ENCODE results near the gene RARB.

Gene RARB

GRCh38 chr3:25463836-25464418 lies 35.9 kb downstream of the RARB start:
- DNase-seq (ENCODE audit: low read depth, low spot score), result no peak
- Histone ChIP-seq H3K9me3 (ENCODE audit: low read depth, low read length) (no peaks in the 10 kb centered on the region), H3K9ac (ENCODE audit: insufficient read length) (no peak overlapping the region), H3K36me3 (ENCODE audit: insufficient read depth, low read length) (no peaks in the 10 kb centered on the region), H3K27ac (no peak overlapping the region), H3K4me3 (no peak overlapping the region)
- TF ChIP-seq POLR2AphosphoS5 (IDR thresholded peaks at IDR 0.05; ENCODE audit: borderline replicate concordance, low read depth, low read length) (no peak), EZH2 (IDR thresholded peaks at IDR 0.05) (no peak), FOXP2 (optimal IDR thresholded peaks at IDR 0.05; ENCODE audit: control extremely low read depth, extremely low read length, insufficient read depth) (no peak)

DNA sequence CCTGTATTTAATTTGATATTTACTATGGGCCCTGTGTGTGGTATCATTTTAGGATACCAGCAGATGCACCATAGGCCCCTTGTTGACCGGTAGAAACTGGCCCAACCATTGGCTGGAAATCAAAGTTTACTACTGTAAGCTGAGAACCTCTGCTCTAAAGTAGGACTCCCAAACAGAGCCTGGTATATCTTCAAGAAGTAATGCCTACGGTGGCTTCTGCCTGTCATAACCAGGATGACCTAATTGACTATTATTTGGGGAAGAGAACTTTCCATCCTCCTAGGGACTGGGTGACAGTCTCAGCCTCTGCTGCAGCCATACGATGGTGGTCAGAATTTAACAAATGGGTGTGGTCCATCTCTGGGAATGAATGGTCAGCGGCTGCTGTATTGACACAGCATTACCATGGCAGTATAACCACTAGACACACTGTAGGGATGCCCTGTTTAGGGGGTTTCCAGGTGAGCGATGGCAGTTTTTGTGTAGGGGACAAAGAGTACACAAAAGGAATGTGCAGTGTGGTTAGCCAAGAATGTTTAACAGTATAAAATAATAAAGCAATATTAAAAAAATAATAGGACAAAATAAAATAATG lies 37.3 kb downstream of the RARB start:
- TF ChIP-seq EZH2 (IDR thresholded peaks at IDR 0.05) (no peak), POLR2AphosphoS5 (IDR thresholded peaks at IDR 0.05; ENCODE audit: borderline replicate concordance, low read depth, low read length) (no peak)
- Histone ChIP-seq H3K9ac (ENCODE audit: insufficient read length) (no peak overlapping the region), H3K9me3 (ENCODE audit: low read depth, low read length) (no peaks in the 10 kb centered on the region), H3K27ac (no peak overlapping the region), H3K36me3 (ENCODE audit: insufficient read depth, low read length) (no peaks in the 10 kb centered on the region), H3K4me3 (no peak overlapping the region)
- no peak for DNase-seq (ENCODE audit: low read depth, low spot score)

DNA sequence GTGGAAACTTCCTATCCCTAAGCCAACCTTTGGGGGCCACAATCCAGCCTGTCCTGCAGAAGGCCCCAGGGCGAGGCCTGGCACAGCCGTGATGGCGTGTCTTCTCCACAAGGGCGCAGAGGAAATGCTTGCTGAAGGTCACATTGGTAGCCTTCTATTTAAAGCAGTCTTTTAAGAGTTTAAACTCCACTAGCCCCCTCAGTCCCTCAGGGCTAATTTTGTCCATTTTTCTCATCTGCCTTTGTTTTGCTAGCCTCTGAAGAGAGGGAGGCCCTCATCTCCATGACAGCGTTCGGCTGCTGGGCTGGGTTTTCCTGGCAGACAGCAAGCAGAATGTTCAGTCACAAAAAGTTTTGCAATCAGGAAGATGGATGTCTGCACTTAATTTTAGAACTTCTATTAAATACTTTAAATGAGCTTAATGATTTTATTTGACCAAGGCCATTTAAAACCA lies 40.8 kb downstream of the RARB start:
- no peak for DNase-seq (ENCODE audit: low read depth, low spot score)
- no peaks in the 10 kb centered on the region for H3K36me3 ChIP-seq (ENCODE audit: insufficient read depth, low read length)
- H3K4me3 ChIP-seq, result no peak overlapping the region
- TF ChIP-seq FOXP2 (optimal IDR thresholded peaks at IDR 0.05; ENCODE audit: control extremely low read depth, extremely low read length, insufficient read depth), result no peak
- no peak for TF ChIP-seq EZH2 (IDR thresholded peaks at IDR 0.05)
- no peak for TF ChIP-seq POLR2AphosphoS5 (IDR thresholded peaks at IDR 0.05; ENCODE audit: borderline replicate concordance, low read depth, low read length)
- no peak overlapping the region for H3K9ac ChIP-seq (ENCODE audit: insufficient read length)
- no peak overlapping the region for H3K27ac ChIP-seq
- no peaks in the 10 kb centered on the region for H3K9me3 ChIP-seq (ENCODE audit: low read depth, low read length)

- TF ChIP-seq POLR2AphosphoS5 (IDR thresholded peaks at IDR 0.05; ENCODE audit: borderline replicate concordance, low read depth, low read length), result no peak
- no peak for TF ChIP-seq EZH2 (IDR thresholded peaks at IDR 0.05)
- TF ChIP-seq FOXP2 (optimal IDR thresholded peaks at IDR 0.05; ENCODE audit: control extremely low read depth, extremely low read length, insufficient read depth), result no peak
- no peaks in the 10 kb centered on the region for H3K36me3 ChIP-seq (ENCODE audit: insufficient read depth, low read length)
Observed at GRCh38 chr3:25469558-25469957, 41.5 kb downstream of the RARB start.

GRCh38 chr3:25471081-25471768 lies 43.2 kb downstream of the RARB start:
- no peak for TF ChIP-seq POLR2AphosphoS5 (IDR thresholded peaks at IDR 0.05; ENCODE audit: borderline replicate concordance, low read depth, low read length)
- TF ChIP-seq FOXP2 (optimal IDR thresholded peaks at IDR 0.05; ENCODE audit: control extremely low read depth, extremely low read length, insufficient read depth), result no peak
- no peak for TF ChIP-seq EZH2 (IDR thresholded peaks at IDR 0.05)
- Histone ChIP-seq H3K36me3 (ENCODE audit: insufficient read depth, low read length) (no peaks in the 10 kb centered on the region), H3K27ac (peak overlapping the region; percentile 89), H3K9ac (ENCODE audit: insufficient read length) (peak overlapping the region; percentile 45), H3K9me3 (ENCODE audit: low read depth, low read length) (no peaks in the 10 kb centered on the region), H3K4me3 (peak overlapping the region; percentile 68)
- peak; percentile 22 for DNase-seq (ENCODE audit: low read depth, low spot score)

More at GRCh38 chr3:25469558-25469957, 41.5 kb downstream of the RARB start:
- peak overlapping the region; percentile 19; the same call in 1 of the 2 replicates for H3K27ac ChIP-seq
- H3K9ac ChIP-seq (ENCODE audit: insufficient read length), result no peak overlapping the region
- no peak for DNase-seq (ENCODE audit: low read depth, low spot score)
- no peaks in the 10 kb centered on the region for H3K9me3 ChIP-seq (ENCODE audit: low read depth, low read length)
- no peak overlapping the region for H3K4me3 ChIP-seq

GRCh38 chr3:25472153-25472552 lies 44.1 kb downstream of the RARB start:
- peak overlapping the region; percentile 89; the same call in 1 of the 2 replicates for H3K27ac ChIP-seq
- TF ChIP-seq FOXP2 (optimal IDR thresholded peaks at IDR 0.05; ENCODE audit: control extremely low read depth, extremely low read length, insufficient read depth) (no peak), POLR2AphosphoS5 (IDR thresholded peaks at IDR 0.05; ENCODE audit: borderline replicate concordance, low read depth, low read length) (no peak), EZH2 (IDR thresholded peaks at IDR 0.05) (no peak)

DNA sequence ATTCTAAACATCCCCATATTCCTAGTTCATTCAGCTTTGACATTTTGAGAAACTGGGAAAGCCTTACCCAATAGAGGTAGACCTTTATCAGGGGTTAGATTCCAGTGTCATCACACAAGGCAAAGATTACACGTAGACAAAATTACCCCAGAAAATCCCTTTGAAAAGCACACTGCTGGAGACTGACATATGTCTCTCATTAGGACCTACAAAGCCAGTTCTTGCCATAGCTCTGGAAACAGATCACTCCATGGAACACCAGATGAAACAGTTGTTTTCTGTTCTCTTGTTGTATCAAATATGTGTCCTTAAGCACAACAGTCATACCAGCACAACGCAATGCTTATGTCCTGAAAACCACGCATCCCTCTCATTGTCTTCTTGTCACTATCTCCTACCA lies 44.7 kb downstream of the RARB start:
- no peaks in the 10 kb centered on the region for H3K9me3 ChIP-seq (ENCODE audit: low read depth, low read length)
- TF ChIP-seq EZH2 (IDR thresholded peaks at IDR 0.05) (no peak), POLR2AphosphoS5 (IDR thresholded peaks at IDR 0.05; ENCODE audit: borderline replicate concordance, low read depth, low read length) (no peak), FOXP2 (optimal IDR thresholded peaks at IDR 0.05; ENCODE audit: control extremely low read depth, extremely low read length, insufficient read depth) (no peak)
- H3K27ac ChIP-seq, result no peak overlapping the region
- no peak overlapping the region for H3K9ac ChIP-seq (ENCODE audit: insufficient read length)
- no peaks in the 10 kb centered on the region for H3K36me3 ChIP-seq (ENCODE audit: insufficient read depth, low read length)
- no peak overlapping the region for H3K4me3 ChIP-seq
- no peak for DNase-seq (ENCODE audit: low read depth, low spot score)

More at GRCh38 chr3:25472153-25472552, 44.1 kb downstream of the RARB start:
- Histone ChIP-seq H3K9ac (ENCODE audit: insufficient read length) (no peak overlapping the region), H3K4me3 (peak overlapping the region; percentile 68; the same call in 1 of the 2 replicates), H3K9me3 (ENCODE audit: low read depth, low read length) (no peaks in the 10 kb centered on the region), H3K36me3 (ENCODE audit: insufficient read depth, low read length) (no peaks in the 10 kb centered on the region)
- DNase-seq (ENCODE audit: low read depth, low spot score), result no peak

DNA sequence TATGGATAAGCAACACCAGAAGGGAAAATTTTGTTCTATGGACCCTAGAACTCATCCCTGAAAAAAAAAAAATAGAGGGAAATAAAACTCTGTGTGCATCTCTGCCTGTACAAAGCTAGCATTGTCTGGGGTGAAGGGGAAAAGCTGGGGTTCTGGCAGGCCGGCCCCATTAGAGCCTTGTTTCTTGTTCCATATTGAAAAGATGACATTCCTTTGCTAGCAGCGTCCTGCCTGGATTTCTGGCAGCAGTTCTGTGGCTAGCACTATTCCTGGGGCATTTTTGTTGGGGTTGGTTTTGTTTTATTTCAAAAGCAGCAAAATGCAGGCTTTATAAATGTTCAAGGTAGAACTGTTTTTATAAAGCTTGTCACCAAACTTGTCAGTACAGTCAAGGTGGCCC lies 45.2 kb downstream of the RARB start:
- no peak for TF ChIP-seq POLR2AphosphoS5 (IDR thresholded peaks at IDR 0.05; ENCODE audit: borderline replicate concordance, low read depth, low read length)
- TF ChIP-seq EZH2 (IDR thresholded peaks at IDR 0.05), result no peak
- TF ChIP-seq FOXP2 (optimal IDR thresholded peaks at IDR 0.05; ENCODE audit: control extremely low read depth, extremely low read length, insufficient read depth), result no peak
- Histone ChIP-seq H3K27ac (no peak overlapping the region; the same call in 1 of the 2 replicates), H3K36me3 (ENCODE audit: insufficient read depth, low read length) (no peaks in the 10 kb centered on the region), H3K9ac (ENCODE audit: insufficient read length) (no peak overlapping the region), H3K9me3 (ENCODE audit: low read depth, low read length) (no peaks in the 10 kb centered on the region), H3K4me3 (no peak overlapping the region)
- no peak for DNase-seq (ENCODE audit: low read depth, low spot score)
